Erythroblast (primary cell): ENCODE data around the gene CCR5.

Experiments used
- GATA1 ChIP-seq: IDR thresholded peaks from 2 replicates; pipeline ENCODE4 v1.6.1; 2011; ENCODE audit warnings: low read depth, mild to moderate bottlenecking, control low read depth, low read length, moderate library complexity
- POLR2A ChIP-seq: IDR thresholded peaks from 2 replicates; pipeline ENCODE4 v1.6.1; 2011; ENCODE audit warnings: mild to moderate bottlenecking, low read length

DNA sequence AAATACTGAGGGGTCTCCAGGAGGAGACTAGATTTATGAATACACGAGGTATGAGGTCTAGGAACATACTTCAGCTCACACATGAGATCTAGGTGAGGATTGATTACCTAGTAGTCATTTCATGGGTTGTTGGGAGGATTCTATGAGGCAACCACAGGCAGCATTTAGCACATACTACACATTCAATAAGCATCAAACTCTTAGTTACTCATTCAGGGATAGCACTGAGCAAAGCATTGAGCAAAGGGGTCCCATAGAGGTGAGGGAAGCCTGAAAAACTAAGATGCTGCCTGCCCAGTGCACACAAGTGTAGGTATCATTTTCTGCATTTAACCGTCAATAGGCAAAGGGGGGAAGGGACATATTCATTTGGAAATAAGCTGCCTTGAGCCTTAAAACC lies 4.5 kb downstream of the CCR5 start:
- TF ChIP-seq POLR2A (no peak), GATA1 (no peak)
